Brain microvascular endothelial cell (primary cell): Measurements from ENCODE around the gene DYNLRB1.

Source experiments
- DNase-seq: peaks from one replicate; pipeline ENCODE4 v3.0.0-alpha.2; 2020
- H3K27ac ChIP-seq: fragments of 250-450 bp; sonication (Bioruptor Pico); 2 replicates; pipeline ENCODE4 v1.5.1; 2020; ENCODE audit warnings: mild to moderate bottlenecking, moderate library complexity
- H3K27me3 ChIP-seq: fragments of 250-450 bp; sonication (Bioruptor Pico); replicated peaks from 2 replicates; pipeline ENCODE4 v1.5.1; 2020; ENCODE audit warnings: mild to moderate bottlenecking
- H3K36me3 ChIP-seq: fragments of 250-450 bp; sonication (Bioruptor Pico); replicated peaks from 2 replicates; pipeline ENCODE4 v1.5.1; 2020; ENCODE audit warnings: mild to moderate bottlenecking
- H3K4me3 ChIP-seq: 2 replicates; pipeline ENCODE4 v1.5.1; 2011; ENCODE audit warnings: low read depth, mild to moderate bottlenecking, control low read depth, low read length, moderate library complexity
- in situ Hi-C: cut with HindIII; loops from 2 replicates; pipeline ENCODE4 v1.10.0; 2017; ENCODE audit warnings: low sequenced_read_pairs, low pct_ligation_motif_present
- TF ChIP-seq, protein P1 (sequence below): IDR thresholded peaks from 2 replicates; pipeline ENCODE4 v1.5.1; 2011; ENCODE audit warnings: low read depth, mild to moderate bottlenecking, moderate library complexity, low read length, control low read depth, inconsistent platforms; ENCODE audit errors: missing control alignments

The DYNLRB1 gene

GRCh38 chr20:34585019-34585418, 68.8 kb downstream of the DYNLRB1 start:
- Histone ChIP-seq H3K4me3 (no peak overlapping the region), H3K27ac (no peak overlapping the region), H3K36me3 (peaks cover 6% of the 10 kb centered on the region), H3K27me3 (no peaks in the 10 kb centered on the region)
- no peak for DNase-seq
- in situ Hi-C loops: no loop called here
- TF ChIP-seq, protein P1, sequence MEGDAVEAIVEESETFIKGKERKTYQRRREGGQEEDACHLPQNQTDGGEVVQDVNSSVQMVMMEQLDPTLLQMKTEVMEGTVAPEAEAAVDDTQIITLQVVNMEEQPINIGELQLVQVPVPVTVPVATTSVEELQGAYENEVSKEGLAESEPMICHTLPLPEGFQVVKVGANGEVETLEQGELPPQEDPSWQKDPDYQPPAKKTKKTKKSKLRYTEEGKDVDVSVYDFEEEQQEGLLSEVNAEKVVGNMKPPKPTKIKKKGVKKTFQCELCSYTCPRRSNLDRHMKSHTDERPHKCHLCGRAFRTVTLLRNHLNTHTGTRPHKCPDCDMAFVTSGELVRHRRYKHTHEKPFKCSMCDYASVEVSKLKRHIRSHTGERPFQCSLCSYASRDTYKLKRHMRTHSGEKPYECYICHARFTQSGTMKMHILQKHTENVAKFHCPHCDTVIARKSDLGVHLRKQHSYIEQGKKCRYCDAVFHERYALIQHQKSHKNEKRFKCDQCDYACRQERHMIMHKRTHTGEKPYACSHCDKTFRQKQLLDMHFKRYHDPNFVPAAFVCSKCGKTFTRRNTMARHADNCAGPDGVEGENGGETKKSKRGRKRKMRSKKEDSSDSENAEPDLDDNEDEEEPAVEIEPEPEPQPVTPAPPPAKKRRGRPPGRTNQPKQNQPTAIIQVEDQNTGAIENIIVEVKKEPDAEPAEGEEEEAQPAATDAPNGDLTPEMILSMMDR: no peak

DNA sequence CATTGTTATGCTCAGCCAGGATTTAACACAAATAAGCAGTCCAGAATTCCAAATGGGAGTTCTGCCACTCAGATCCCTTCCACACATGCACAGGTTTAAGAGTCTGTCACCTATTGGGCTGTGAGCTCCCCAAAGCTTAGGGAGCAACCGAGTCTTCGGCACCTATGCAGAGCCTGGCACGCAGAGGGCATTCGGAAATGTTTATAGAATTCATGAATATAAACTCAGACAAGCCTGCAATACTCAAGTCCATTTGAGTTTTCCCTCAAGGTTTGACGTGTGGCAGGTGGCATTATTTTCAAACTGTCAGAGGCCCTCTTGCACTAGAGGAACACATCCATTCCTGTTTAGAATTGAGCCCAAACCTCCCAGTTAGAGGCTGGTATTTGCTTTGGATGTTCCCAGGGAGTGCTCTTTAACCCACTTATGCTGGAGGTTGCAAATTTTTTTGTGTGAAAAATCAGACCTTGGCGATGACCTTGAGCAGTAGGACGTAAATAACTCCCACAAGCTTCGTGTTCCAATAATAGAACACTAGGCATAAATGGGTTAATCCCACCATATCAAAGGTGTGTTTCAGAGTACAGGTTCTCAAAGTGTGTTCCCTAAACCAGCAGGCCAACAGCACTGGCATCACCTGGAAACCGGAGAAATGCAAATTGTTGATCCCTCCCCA, 70.4 kb downstream of the DYNLRB1 start:
- in situ Hi-C loops: no loop called here
- Histone ChIP-seq H3K27me3 (no peaks in the 10 kb centered on the region), H3K27ac (no peak overlapping the region), H3K4me3 (no peak overlapping the region), H3K36me3 (peaks cover 6% of the 10 kb centered on the region)
- TF ChIP-seq, protein P1: no peak
- DNase-seq: no peak
